Measurements from ENCODE around the gene TMSB10. TPM values are rescaled to one million over a fixed set of nuclear protein-coding genes. Genes with fewer than 3 reads are reported as not detected.

Gene TMSB10
- polyA plus RNA-seq, 3 donors: 5,130 to 7,914 (median 6,847) TPM

DNA sequence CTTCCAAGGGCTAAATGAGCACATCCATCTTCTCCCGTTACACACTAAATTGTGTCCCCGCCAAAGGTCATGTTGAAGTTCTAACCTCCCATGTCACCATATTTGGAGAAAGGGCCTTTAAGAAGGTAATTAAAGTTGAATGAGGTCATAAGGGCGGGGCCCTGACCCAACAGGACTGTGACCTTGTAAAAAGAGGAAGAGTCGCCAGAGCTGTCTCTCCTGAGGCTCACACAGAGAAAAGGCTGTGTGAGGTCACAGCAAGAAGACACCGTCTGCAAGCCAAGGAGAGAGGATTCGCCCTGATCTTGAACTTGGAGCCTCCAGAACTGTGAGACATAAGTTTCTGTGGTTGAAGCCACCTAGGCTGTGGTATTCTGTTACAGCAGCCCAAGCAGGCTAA is 48.7 kb upstream of the TMSB10 start:
- H3K9me3 ChIP-seq (replicated peaks in 1 of 2; ENCODE audit: control insufficient read depth in 1 of 2, insufficient read depth in 1 of 2, low read length in 2 of 2): peaks cover 19 to 20% of the 10 kb centered on the region in 2 donors
- H3K9ac ChIP-seq (ENCODE audit: insufficient read depth, low read length, poor library complexity, severe bottlenecking): no peak overlapping the region
- intact Hi-C loops (cut with micrococcal nuclease): no loop called here
- no peak overlapping the region for H3K4me2 ChIP-seq (replicated peaks; ENCODE audit: extremely low read depth, low read length, poor library complexity, severe bottlenecking)
- peak overlapping the region; percentile 28 to 93 (median 72) for H3K27ac Mint-ChIP-seq
- peak overlapping the region in 1 of 2 donors; percentile 12 for H3K27ac ChIP-seq (ENCODE audit: low read depth in 1 of 2, low read length in 2 of 2)
- no peak overlapping the region for H2AFZ ChIP-seq (ENCODE audit: insufficient read depth, low read depth, low read length, poor library complexity, severe bottlenecking)
- peaks cover 2 to 5% (median 3%) of the 10 kb centered on the region in 3 donors for H3K27me3 Mint-ChIP-seq (ENCODE audit: low read depth in 3 of 3)
- no peaks in the 10 kb centered on the region for H3K79me2 ChIP-seq (ENCODE audit: insufficient read depth, low read length)
- no peak overlapping the region for H3K4me3 ChIP-seq (replicated peaks in 1 of 3; ENCODE audit: low read depth in 2 of 3, low read length in 3 of 3)
- peaks cover 4 to 5% of the 10 kb centered on the region in 2 donors for H3K36me3 Mint-ChIP-seq
- WGBS (ENCODE audit: insufficient coverage): 49% methylated on average over 4 of the region's 6 CpGs
- peaks cover 18 to 26% (median 19%) of the 10 kb centered on the region in 7 donors for H3K9me3 Mint-ChIP-seq
- peaks cover 31% of the 10 kb centered on the region for H3K4me1 Mint-ChIP-seq
- peak; percentile 59 to 72 (median 60) for DNase-seq
- no peaks in the 10 kb centered on the region for H3K27me3 ChIP-seq (ENCODE audit: control insufficient read depth in 2 of 2, insufficient read depth in 2 of 2, low read length in 2 of 2)
- H3K4me1 ChIP-seq (ENCODE audit: control insufficient read depth in 1 of 2, insufficient read depth in 2 of 2, low read length in 2 of 2): peaks cover 21 to 25% of the 10 kb centered on the region in 2 donors
- H3K4me3 Mint-ChIP-seq: no peak overlapping the region
- no peaks in the 10 kb centered on the region for H4K20me1 ChIP-seq (ENCODE audit: insufficient read depth, low read length)
- TF ChIP-seq, protein P1, sequence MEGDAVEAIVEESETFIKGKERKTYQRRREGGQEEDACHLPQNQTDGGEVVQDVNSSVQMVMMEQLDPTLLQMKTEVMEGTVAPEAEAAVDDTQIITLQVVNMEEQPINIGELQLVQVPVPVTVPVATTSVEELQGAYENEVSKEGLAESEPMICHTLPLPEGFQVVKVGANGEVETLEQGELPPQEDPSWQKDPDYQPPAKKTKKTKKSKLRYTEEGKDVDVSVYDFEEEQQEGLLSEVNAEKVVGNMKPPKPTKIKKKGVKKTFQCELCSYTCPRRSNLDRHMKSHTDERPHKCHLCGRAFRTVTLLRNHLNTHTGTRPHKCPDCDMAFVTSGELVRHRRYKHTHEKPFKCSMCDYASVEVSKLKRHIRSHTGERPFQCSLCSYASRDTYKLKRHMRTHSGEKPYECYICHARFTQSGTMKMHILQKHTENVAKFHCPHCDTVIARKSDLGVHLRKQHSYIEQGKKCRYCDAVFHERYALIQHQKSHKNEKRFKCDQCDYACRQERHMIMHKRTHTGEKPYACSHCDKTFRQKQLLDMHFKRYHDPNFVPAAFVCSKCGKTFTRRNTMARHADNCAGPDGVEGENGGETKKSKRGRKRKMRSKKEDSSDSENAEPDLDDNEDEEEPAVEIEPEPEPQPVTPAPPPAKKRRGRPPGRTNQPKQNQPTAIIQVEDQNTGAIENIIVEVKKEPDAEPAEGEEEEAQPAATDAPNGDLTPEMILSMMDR (IDR thresholded peaks at IDR 0.05): no peak
- H3K36me3 ChIP-seq (replicated peaks in 1 of 2; ENCODE audit: control insufficient read depth in 1 of 2, insufficient read depth in 2 of 2, low read length in 2 of 2): no peaks in the 10 kb centered on the region

- Histone ChIP-seq H3K9ac (ENCODE audit: insufficient read depth, low read length, poor library complexity, severe bottlenecking) (no peak overlapping the region), H3K36me3 (replicated peaks in 1 of 2; ENCODE audit: control insufficient read depth in 1 of 2, insufficient read depth in 2 of 2, low read length in 2 of 2) (no peaks in the 10 kb centered on the region), H2AFZ (ENCODE audit: insufficient read depth, low read depth, low read length, poor library complexity, severe bottlenecking) (no peak overlapping the region), H3K9me3 (replicated peaks in 1 of 2; ENCODE audit: control insufficient read depth in 1 of 2, insufficient read depth in 1 of 2, low read length in 2 of 2) (peaks cover 12 to 13% of the 10 kb centered on the region in 2 donors), H3K27me3 (ENCODE audit: control insufficient read depth in 2 of 2, insufficient read depth in 2 of 2, low read length in 2 of 2) (no peaks in the 10 kb centered on the region), H3K4me1 (ENCODE audit: control insufficient read depth in 1 of 2, insufficient read depth in 2 of 2, low read length in 2 of 2) (peaks cover 21 to 25% of the 10 kb centered on the region in 2 donors), H4K20me1 (ENCODE audit: insufficient read depth, low read length) (no peaks in the 10 kb centered on the region), H3K4me3 (replicated peaks in 1 of 3; ENCODE audit: low read depth in 2 of 3, low read length in 3 of 3) (no peak overlapping the region), H3K4me2 (replicated peaks; ENCODE audit: extremely low read depth, low read length, poor library complexity, severe bottlenecking) (no peak overlapping the region), H3K27ac (ENCODE audit: low read depth in 1 of 2, low read length in 2 of 2) (peak overlapping the region in 1 of 2 donors; percentile 12), H3K79me2 (ENCODE audit: insufficient read depth, low read length) (no peaks in the 10 kb centered on the region)
- Mint-ChIP-seq H3K27me3 (ENCODE audit: low read depth in 3 of 3) (peaks cover 2 to 6% (median 4%) of the 10 kb centered on the region in 3 donors), H3K4me3 (no peak overlapping the region), H3K4me1 (peaks cover 31% of the 10 kb centered on the region), H3K27ac (peak overlapping the region in 4 of 7 donors; percentile 5 to 64 (median 48)), H3K36me3 (peaks cover 4 to 5% of the 10 kb centered on the region in 2 donors), H3K9me3 (peaks cover 10 to 21% (median 14%) of the 10 kb centered on the region in 7 donors)
- DNase-seq: no peak
- WGBS (ENCODE audit: insufficient coverage): 94% methylated on average over 4 of the region's 5 CpGs
- intact Hi-C loops (cut with micrococcal nuclease): no loop called here
- TF ChIP-seq, protein P1 (IDR thresholded peaks at IDR 0.05): no peak
Observed at GRCh38 chr2:84857566-84857965, 47.9 kb upstream of the TMSB10 start.

Measured in CD14-positive monocyte (primary cell).